ENCODE data around the gene ZNRF3.
"Not testable (repeated sequence)": the region's sequence is repeated elsewhere in the genome, so short reads cannot be mapped to it uniquely, and the experiment has no call there.

The ZNRF3 gene

DNA sequence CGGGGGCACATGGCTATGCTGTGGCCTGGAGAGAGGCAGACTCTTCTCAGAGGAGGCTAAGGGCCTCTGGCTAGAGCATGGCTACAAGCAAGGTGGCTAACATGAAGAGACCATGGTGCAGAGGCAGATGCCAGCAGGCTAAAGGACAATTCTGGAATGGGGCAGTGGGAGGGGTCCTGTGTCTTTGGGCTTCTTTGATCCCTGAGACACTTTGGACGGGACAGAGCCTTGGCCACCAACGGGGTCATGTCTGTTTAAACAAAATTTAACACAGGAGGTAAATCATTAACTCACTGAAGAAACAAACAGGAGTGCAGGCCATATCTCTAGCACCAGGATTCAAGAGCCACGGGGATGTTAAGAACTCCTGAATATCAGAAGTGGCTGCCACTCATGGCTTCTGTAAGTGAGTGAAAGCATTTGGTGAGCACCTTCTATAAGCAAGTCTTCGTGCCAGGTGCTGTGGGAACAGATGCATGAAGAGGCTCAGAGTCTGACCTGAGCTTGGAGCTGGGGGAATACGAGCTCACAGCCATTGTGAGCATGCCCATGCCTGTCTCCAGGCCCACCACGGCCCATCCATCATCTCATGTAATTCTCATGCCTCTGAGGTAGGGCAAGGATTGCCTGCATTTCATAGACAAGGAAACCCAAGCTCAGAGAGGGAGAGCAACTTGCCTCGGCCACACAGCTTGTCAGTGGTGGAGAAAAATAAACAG is 18.3 kb upstream of the ZNRF3 start:
- H3K4me3 ChIP-seq (ENCODE audit: low read length): no peak overlapping the region
- no peak overlapping the region for H3K9ac ChIP-seq (ENCODE audit: low read length)
- no peaks in the 10 kb centered on the region for H3K27me3 ChIP-seq (ENCODE audit: control insufficient read depth, insufficient read depth, low read length)
- H3K27ac ChIP-seq (ENCODE audit: low read length): no peak overlapping the region
- H3K9me3 ChIP-seq (ENCODE audit: control insufficient read depth, low read depth, low read length): no peaks in the 10 kb centered on the region
- no peaks in the 10 kb centered on the region for H3K36me3 ChIP-seq (ENCODE audit: control insufficient read depth, low read depth, low read length)
- no peaks in the 10 kb centered on the region for H3K4me1 ChIP-seq (ENCODE audit: control insufficient read depth, low read depth, low read length)

DNA sequence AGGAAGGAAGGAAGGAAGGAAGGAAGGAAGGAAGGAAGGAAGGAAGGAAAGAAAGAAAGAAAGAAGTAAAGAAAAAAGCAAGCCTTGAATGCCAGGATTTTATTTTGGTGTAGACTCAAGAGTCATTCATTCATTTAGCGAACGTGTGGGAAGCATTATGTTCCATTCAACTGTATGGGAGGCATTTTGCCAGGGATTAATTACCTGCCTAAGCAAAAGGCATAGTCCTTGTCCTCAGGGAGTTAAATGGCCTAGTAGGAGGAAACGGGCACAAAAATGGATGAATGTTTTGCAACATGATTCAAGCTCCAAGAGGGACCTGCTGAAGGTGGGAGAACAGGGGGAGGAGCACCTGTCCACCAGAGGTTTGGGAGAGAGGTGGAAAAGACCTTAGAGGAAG is 16.2 kb upstream of the ZNRF3 start:
- Histone ChIP-seq H3K27ac (ENCODE audit: low read length) (no peak overlapping the region), H3K4me3 (ENCODE audit: low read length) (no peak overlapping the region), H3K9ac (ENCODE audit: low read length) (no peak overlapping the region), H3K4me1 (ENCODE audit: control insufficient read depth, low read depth, low read length) (no peaks in the 10 kb centered on the region), H3K9me3 (ENCODE audit: control insufficient read depth, low read depth, low read length) (no peaks in the 10 kb centered on the region), H3K36me3 (ENCODE audit: control insufficient read depth, low read depth, low read length) (no peaks in the 10 kb centered on the region), H3K27me3 (ENCODE audit: control insufficient read depth, insufficient read depth, low read length) (no peaks in the 10 kb centered on the region)

DNA sequence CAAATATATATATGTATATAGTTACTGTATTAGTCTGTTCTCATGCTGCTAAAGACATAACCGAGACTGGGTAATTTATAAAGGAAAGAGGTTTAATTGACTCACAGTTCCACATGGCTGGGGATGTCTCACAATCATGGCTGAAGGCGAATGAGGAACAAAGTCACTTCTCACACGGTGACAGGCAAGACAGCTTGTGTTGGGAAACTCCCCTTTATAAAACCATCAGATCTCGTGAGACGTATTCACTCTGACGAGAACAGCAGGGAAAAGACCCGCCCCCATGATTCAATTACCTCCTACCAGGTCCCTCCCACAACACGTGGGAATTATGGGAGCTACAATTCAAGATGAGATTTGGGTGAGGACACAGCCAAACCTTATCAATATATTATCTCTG is 15.0 kb upstream of the ZNRF3 start:
- not testable (repeated sequence) for H3K9me3 ChIP-seq (ENCODE audit: control insufficient read depth, low read depth, low read length); H3K9ac ChIP-seq (ENCODE audit: low read length); H3K4me3 ChIP-seq (ENCODE audit: low read length); H3K27me3 ChIP-seq (ENCODE audit: control insufficient read depth, insufficient read depth, low read length); H3K36me3 ChIP-seq (ENCODE audit: control insufficient read depth, low read depth, low read length); H3K27ac ChIP-seq (ENCODE audit: low read length); H3K4me1 ChIP-seq (ENCODE audit: control insufficient read depth, low read depth, low read length)

DNA sequence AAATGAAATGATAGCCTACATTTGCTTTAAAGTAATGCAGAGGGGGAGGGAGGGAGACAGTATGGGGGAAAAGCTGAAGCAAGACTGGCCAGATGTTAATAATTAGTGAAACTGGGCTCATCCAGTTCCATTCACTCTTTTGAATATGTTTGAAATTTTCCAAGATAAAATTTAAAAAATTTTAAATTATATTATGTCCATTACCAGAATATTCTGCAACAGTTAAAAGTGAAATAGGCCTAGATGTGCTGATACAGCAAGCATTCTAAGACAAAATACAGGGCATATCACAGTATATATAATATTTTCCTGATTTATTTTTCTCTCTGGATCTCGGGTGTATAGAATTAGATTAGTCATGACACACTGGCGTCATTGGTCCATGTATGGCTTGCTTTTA is 13.6 kb upstream of the ZNRF3 start:
- Histone ChIP-seq H3K36me3 (ENCODE audit: control insufficient read depth, low read depth, low read length) (no peaks in the 10 kb centered on the region), H3K27ac (ENCODE audit: low read length) (no peak overlapping the region), H3K4me3 (ENCODE audit: low read length) (no peak overlapping the region), H3K27me3 (ENCODE audit: control insufficient read depth, insufficient read depth, low read length) (no peaks in the 10 kb centered on the region), H3K9me3 (ENCODE audit: control insufficient read depth, low read depth, low read length) (no peaks in the 10 kb centered on the region), H3K4me1 (ENCODE audit: control insufficient read depth, low read depth, low read length) (no peaks in the 10 kb centered on the region), H3K9ac (ENCODE audit: low read length) (no peak overlapping the region)

DNA sequence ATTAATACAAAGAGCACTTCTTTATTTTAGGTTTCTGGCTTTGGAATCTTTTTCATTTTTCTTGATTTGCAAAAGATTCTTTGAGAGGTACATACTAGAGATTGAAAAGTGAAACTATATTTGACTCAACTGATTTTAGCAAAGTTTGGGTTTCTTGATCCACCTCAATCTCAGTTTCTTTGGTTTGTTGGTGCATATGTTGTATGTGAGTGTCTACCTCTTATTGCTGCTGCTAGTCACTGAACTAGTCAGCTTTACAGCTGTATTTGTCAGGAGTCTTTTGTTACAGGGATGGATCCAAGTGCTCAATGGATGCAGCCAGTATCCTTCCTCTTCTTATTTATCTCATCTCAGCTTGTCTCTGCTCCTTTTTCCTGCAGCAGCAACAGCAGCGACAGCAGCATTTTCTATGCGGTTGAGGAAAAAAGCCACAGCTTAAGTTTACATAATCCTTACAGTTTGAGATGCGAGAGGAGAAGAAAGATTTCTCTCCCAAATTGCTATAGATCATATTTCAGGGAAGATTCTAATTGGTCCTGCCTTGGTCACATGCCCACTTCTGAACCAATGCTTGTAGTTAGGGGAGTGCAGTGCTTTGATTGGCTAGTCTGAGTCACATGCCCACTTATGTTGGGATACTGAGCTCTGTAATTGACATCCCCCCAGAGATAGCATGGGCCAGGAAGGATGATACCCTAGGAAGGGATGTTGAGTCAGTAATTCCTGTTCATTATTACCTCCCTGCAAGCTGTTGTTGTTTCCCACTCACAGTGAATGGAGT is 10.0 kb upstream of the ZNRF3 start:
- Histone ChIP-seq H3K27ac (ENCODE audit: low read length) (no peak overlapping the region), H3K27me3 (ENCODE audit: control insufficient read depth, insufficient read depth, low read length) (no peaks in the 10 kb centered on the region), H3K9me3 (ENCODE audit: control insufficient read depth, low read depth, low read length) (no peaks in the 10 kb centered on the region), H3K4me1 (ENCODE audit: control insufficient read depth, low read depth, low read length) (no peaks in the 10 kb centered on the region), H3K36me3 (ENCODE audit: control insufficient read depth, low read depth, low read length) (no peaks in the 10 kb centered on the region), H3K4me3 (ENCODE audit: low read length) (no peak overlapping the region), H3K9ac (ENCODE audit: low read length) (no peak overlapping the region)

DNA sequence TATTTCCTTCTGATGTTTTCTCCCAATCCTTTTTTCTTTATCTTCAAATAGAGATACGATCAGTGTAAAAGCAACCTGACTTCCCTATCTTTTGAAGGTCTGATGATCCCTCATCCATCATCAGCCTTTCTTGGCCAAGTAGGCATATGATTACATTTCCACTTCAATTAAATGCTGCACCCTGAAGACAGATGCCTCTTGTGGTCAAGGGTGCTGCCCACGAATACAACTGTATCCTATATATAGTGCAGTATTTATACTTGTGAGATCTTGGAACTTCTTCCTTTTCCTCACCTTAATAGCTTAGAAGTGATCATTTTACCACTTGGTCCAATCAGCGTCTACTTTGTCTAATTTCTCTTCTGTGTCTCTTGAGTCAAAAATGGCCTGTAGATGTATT is 9.3 kb upstream of the ZNRF3 start:
- Histone ChIP-seq H3K4me3 (ENCODE audit: low read length) (no peak overlapping the region), H3K27ac (ENCODE audit: low read length) (no peak overlapping the region), H3K27me3 (ENCODE audit: control insufficient read depth, insufficient read depth, low read length) (no peaks in the 10 kb centered on the region), H3K36me3 (ENCODE audit: control insufficient read depth, low read depth, low read length) (no peaks in the 10 kb centered on the region), H3K9ac (ENCODE audit: low read length) (no peak overlapping the region), H3K9me3 (ENCODE audit: control insufficient read depth, low read depth, low read length) (no peaks in the 10 kb centered on the region), H3K4me1 (ENCODE audit: control insufficient read depth, low read depth, low read length) (no peaks in the 10 kb centered on the region)

DNA sequence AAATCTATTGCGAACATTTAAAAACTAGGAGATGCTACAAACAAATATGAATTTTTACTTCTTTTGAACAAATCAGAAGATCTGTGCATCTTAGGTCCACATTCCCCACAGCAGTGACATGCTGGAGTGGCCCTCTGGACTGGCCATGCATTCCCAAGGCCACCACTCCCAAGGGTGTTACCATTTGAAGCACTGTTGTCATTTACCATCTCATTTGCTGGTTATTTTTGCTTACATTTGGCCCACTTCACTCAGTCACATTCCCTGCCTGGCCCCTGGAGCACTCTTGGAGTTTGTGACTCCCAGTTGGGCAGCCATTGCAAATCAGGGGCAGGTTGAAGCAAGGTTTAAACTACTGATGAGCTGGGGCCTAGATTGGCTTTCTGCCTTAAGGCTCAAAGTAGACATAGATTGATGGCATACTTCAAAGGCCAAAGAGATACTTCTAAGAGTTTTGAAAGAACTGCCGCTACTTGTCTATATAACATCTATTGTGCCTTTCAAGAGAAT is 8.5 kb upstream of the ZNRF3 start:
- H3K27ac ChIP-seq (ENCODE audit: low read length): no peak overlapping the region
- H3K4me3 ChIP-seq (ENCODE audit: low read length): no peak overlapping the region
- H3K9me3 ChIP-seq (ENCODE audit: control insufficient read depth, low read depth, low read length): no peaks in the 10 kb centered on the region
- H3K4me1 ChIP-seq (ENCODE audit: control insufficient read depth, low read depth, low read length): no peaks in the 10 kb centered on the region
- H3K36me3 ChIP-seq (ENCODE audit: control insufficient read depth, low read depth, low read length): no peaks in the 10 kb centered on the region
- no peak overlapping the region for H3K9ac ChIP-seq (ENCODE audit: low read length)
- no peaks in the 10 kb centered on the region for H3K27me3 ChIP-seq (ENCODE audit: control insufficient read depth, insufficient read depth, low read length)

DNA sequence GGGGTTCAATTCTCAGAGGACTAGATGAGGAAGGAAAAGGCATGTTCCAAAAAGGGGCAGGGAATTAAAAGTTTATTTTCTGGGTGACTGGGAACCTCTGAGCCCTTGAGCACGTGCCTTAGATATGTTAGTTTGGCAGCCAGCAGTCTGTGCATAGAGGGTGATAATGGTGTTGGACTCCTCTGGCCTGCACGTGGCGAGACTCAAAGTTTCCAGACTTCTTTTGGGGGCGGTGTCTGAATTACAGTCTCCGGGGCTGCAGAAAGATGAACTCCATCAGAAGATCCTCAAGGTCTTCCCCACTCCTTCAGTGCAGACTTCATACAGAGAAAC is 861 bp upstream of the ZNRF3 start:
- peaks cover 12% of the 10 kb centered on the region for H3K27me3 ChIP-seq (ENCODE audit: control insufficient read depth, insufficient read depth, low read length)
- H3K4me1 ChIP-seq (ENCODE audit: control insufficient read depth, low read depth, low read length): peaks cover 25% of the 10 kb centered on the region
- H3K36me3 ChIP-seq (ENCODE audit: control insufficient read depth, low read depth, low read length): no peaks in the 10 kb centered on the region
- H3K9ac ChIP-seq (ENCODE audit: low read length): peak overlapping the region; percentile 61
- H3K4me3 ChIP-seq (ENCODE audit: low read length): peak overlapping the region; percentile 63
- no peaks in the 10 kb centered on the region for H3K9me3 ChIP-seq (ENCODE audit: control insufficient read depth, low read depth, low read length)
- H3K27ac ChIP-seq (ENCODE audit: low read length): no peak overlapping the region

DNA sequence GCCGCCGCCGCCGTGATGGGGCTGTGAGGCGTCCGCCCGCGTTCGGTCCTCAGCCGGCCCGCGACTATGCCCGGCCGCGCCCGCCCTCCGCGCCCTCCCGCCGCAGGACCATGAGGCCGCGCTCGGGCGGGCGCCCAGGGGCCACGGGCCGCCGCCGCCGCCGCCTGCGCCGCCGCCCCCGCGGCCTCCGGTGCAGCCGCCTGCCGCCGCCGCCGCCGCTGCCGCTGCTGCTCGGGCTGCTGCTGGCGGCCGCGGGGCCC is 215 bp downstream of the ZNRF3 start:
- no peaks in the 10 kb centered on the region for H3K36me3 ChIP-seq (ENCODE audit: control insufficient read depth, low read depth, low read length)
- peaks cover 29% of the 10 kb centered on the region for H3K4me1 ChIP-seq (ENCODE audit: control insufficient read depth, low read depth, low read length)
- no peak overlapping the region for H3K9ac ChIP-seq (ENCODE audit: low read length)
- H3K27me3 ChIP-seq (ENCODE audit: control insufficient read depth, insufficient read depth, low read length): peaks cover 12% of the 10 kb centered on the region
- H3K9me3 ChIP-seq (ENCODE audit: control insufficient read depth, low read depth, low read length): no peaks in the 10 kb centered on the region
- no peak overlapping the region for H3K27ac ChIP-seq (ENCODE audit: low read length)
- H3K4me3 ChIP-seq (ENCODE audit: low read length): no peak overlapping the region

DNA sequence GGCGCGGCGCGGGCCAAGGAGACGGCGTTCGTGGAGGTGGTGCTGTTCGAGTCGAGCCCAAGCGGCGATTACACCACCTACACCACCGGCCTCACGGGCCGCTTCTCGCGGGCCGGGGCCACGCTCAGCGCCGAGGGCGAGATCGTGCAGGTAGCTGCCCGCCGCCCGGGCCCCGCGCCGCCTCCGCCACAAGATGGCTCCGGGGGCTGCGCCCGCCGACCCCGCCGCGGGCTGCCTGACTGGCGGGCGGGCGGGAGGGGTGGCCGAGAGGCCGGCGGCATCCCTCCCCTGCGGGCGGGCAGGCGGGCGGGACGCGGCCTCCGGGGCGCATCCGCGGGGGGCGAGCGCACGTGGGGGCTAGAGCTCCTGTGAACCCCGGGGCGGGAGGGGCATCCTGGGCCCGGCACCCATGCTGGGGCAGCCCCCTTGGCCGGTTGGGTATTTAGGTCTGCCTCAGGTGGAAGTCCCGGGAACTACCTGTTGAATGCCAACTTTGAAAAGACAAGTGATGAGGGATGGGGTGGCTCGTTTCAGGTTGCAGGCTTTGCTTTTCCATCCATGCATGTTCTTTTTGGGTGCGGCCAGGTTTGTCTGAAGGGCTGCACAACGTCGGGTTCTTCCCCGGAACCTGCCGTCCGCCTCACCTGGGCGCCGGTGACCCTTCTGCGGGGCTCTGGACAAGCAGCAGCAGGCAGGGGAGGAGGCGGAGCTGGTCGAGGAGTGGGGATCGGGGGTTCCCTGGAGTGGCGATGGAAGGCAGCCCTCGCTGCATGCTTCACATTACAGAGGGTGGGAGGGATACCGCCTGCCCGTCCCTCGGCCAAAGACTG is 760 bp downstream of the ZNRF3 start:
- peaks cover 29% of the 10 kb centered on the region for H3K4me1 ChIP-seq (ENCODE audit: control insufficient read depth, low read depth, low read length)
- peak overlapping the region; percentile 85 for H3K4me3 ChIP-seq (ENCODE audit: low read length)
- H3K27ac ChIP-seq (ENCODE audit: low read length): no peak overlapping the region

DNA sequence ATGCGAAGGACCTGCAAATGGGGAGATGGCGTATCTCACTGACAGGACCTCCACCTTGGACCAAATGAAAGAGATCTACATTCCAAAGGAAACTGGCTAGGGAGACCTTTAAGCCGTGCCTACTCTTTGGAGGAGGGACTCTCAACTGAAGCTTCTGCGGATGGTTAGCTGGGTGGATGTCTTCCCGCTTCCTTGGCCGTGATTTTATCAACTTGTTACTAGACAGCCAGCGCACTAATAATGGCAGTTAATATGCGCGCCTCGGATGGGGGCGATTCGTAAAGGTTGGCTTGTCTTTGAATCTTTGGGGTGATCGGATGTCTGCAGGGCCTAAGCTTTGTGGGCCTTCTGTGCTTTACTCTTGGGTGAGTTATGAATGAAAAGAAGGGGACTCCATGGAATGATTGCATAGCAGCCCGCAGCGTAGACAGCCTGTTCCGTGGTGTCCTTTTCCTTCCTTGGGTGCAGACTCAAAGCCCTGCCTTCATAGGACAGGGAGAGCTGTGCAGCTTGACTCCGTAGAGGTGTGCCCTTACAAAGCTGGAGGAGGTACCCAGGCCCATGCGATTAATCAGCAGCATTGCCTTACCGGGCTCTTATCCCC is 1.5 kb downstream of the ZNRF3 start:
- peaks cover 12% of the 10 kb centered on the region for H3K27me3 ChIP-seq (ENCODE audit: control insufficient read depth, insufficient read depth, low read length)
- H3K9me3 ChIP-seq (ENCODE audit: control insufficient read depth, low read depth, low read length): no peaks in the 10 kb centered on the region
- H3K36me3 ChIP-seq (ENCODE audit: control insufficient read depth, low read depth, low read length): no peaks in the 10 kb centered on the region
- H3K4me3 ChIP-seq (ENCODE audit: low read length): peak overlapping the region; percentile 85
- H3K9ac ChIP-seq (ENCODE audit: low read length): no peak overlapping the region
- no peak overlapping the region for H3K27ac ChIP-seq (ENCODE audit: low read length)
- peaks cover 29% of the 10 kb centered on the region for H3K4me1 ChIP-seq (ENCODE audit: control insufficient read depth, low read depth, low read length)

More for the DNA sequence above, 760 bp downstream of the ZNRF3 start:
- Histone ChIP-seq H3K9me3 (ENCODE audit: control insufficient read depth, low read depth, low read length) (no peaks in the 10 kb centered on the region), H3K27me3 (ENCODE audit: control insufficient read depth, insufficient read depth, low read length) (peaks cover 12% of the 10 kb centered on the region), H3K9ac (ENCODE audit: low read length) (no peak overlapping the region), H3K36me3 (ENCODE audit: control insufficient read depth, low read depth, low read length) (no peaks in the 10 kb centered on the region)

All from iPS-18a (cell line).